OCI-LY7 (cell line): ENCODE measurements around the gene RNF43. TPM values are rescaled to one million over a fixed set of nuclear protein-coding genes. Genes with fewer than 3 reads are reported as not detected.

Experiments
- BruUV-seq: library from RNA; stranded (reverse); fragments of 400-500 nt; replicated peaks from 2 replicates; lab custom pipeline; 2021; lab: Mats Ljungman, UMichigan
- CTCF ChIA-PET: fragments of 300-600 bp; sonication (Branson Sonifier 250); formaldehyde crosslinking; loops from one replicate; lab custom pipeline; 2022; ENCODE audit warnings: antibody characterized with exemption; ENCODE audit not compliant: unreplicated experiment; lab: Charles Lee
- POLR2A ChIA-PET: fragments of 300-600 bp; sonication (Branson Sonifier 250); formaldehyde crosslinking; loops from one replicate; lab custom pipeline; 2022; ENCODE audit warnings: antibody characterized with exemption; lab: Charles Lee
- DNase-seq: peaks from one replicate; pipeline ENCODE4 v3.0.0-alpha.2; 2015; ENCODE audit warnings: low spot score
- H2AFZ ChIP-seq: fragments of 200-600 bp; sonication (generic), shearing (Covaris generic); 2 replicates; pipeline ENCODE4 v1.6.1; 2014; ENCODE audit warnings: mild to moderate bottlenecking, antibody characterized with exemption, low read length, moderate library complexity
- H3K27ac ChIP-seq: fragments of 200-600 bp; sonication (generic); 2 replicates; pipeline ENCODE4 v1.5.1; 2014; ENCODE audit warnings: mixed run types, low read depth, mild to moderate bottlenecking, moderate library complexity, low read length, inconsistent platforms; ENCODE audit not compliant: poor library complexity, severe bottlenecking
- H3K36me3 ChIP-seq: fragments of 200-600 bp; sonication (generic); 2 replicates; pipeline ENCODE4 v1.6.1; 2014; ENCODE audit warnings: mild to moderate bottlenecking, antibody characterized with exemption, low read length, moderate library complexity, mixed read lengths; ENCODE audit not compliant: insufficient read depth
- H3K4me1 ChIP-seq: fragments of 200-600 bp; sonication (generic); 2 replicates; pipeline ENCODE4 v1.5.1; 2014; ENCODE audit warnings: mild to moderate bottlenecking, low read length; ENCODE audit not compliant: insufficient read depth, poor library complexity, severe bottlenecking
- H3K4me2 ChIP-seq: fragments of 200-600 bp; sonication (generic); 2 replicates; pipeline ENCODE4 v1.6.1; 2014; ENCODE audit warnings: mild to moderate bottlenecking, low read length
- H3K4me3 ChIP-seq: fragments of 200-600 bp; sonication (generic); 2 replicates; pipeline ENCODE4 v1.5.1; 2014; ENCODE audit warnings: mild to moderate bottlenecking, low read depth, low read length; ENCODE audit not compliant: poor library complexity, severe bottlenecking
- H3K79me2 ChIP-seq: fragments of 200-600 bp; sonication (generic); 2 replicates; pipeline ENCODE4 v1.6.1; 2016; ENCODE audit warnings: low read depth, mild to moderate bottlenecking, low read length, moderate library complexity, mixed read lengths; ENCODE audit not compliant: insufficient read depth
- H3K9me2 ChIP-seq: fragments of 200-600 bp; sonication (generic); 2 replicates; pipeline ENCODE4 v1.6.1; 2016; ENCODE audit warnings: mild to moderate bottlenecking, low read length, mixed read lengths; ENCODE audit not compliant: insufficient read depth
- H3K9me3 ChIP-seq: fragments of 200-600 bp; sonication (generic); 2 replicates; pipeline ENCODE4 v1.6.1; 2014; ENCODE audit warnings: mild to moderate bottlenecking, mixed run types, low read length, mixed read lengths
- H4K20me1 ChIP-seq: fragments of 200-600 bp; sonication (generic); 2 replicates; pipeline ENCODE4 v1.6.1; 2014; ENCODE audit warnings: mild to moderate bottlenecking, antibody characterized with exemption, low read length, moderate library complexity, mixed read lengths; ENCODE audit not compliant: insufficient read depth
- CTCF ChIP-seq: fragments of 200-600 bp; sonication (generic); conservative IDR thresholded peaks from 2 replicates; pipeline ENCODE4 v1.5.1; 2014; ENCODE audit warnings: mild to moderate bottlenecking, antibody characterized with exemption, low read length, moderate library complexity, mixed read lengths
- EZH2phosphoT487 ChIP-seq: fragments of 200-600 bp; sonication (generic); IDR thresholded peaks from 2 replicates; pipeline ENCODE4 v1.6.1; 2018; ENCODE audit warnings: low read depth, borderline replicate concordance, mild to moderate bottlenecking, mixed run types, antibody characterized with exemption, low read length, moderate library complexity, mixed read lengths
- intact Hi-C: fragments of 100-400 bp; cut with micrococcal nuclease; formaldehyde crosslinking; loops from one replicate; pipeline ENCODE4 v1.10.0; 2022; ENCODE audit not compliant: unreplicated experiment
- total RNA-seq, 2 experiments: library from RNA; depleted of rRNA in 1 of 2; stranded (reverse); fragments of >200 nt in 1 of 2; shearing (Covaris generic) in 1 of 2; gene quantifications; 2 replicates each; pipeline ENCODE4 v1.2.3, GENCODE V29; 2014 to 2022

The RNF43 gene
- total RNA-seq, 2 experiments from 2014 or later: 0.19 to 0.80 TPM

GRCh38 chr17:58371300-58371950, 45.9 kb downstream of the RNF43 start:
- Histone ChIP-seq H3K9me3 (no peaks in the 10 kb centered on the region), H3K36me3 (no peaks in the 10 kb centered on the region), H3K4me2 (no peak overlapping the region), H3K4me3 (no peak overlapping the region), H3K9me2 (no peaks in the 10 kb centered on the region), H3K4me1 (peaks cover 32% of the 10 kb centered on the region), H2AFZ (no peak overlapping the region), H3K79me2 (no peaks in the 10 kb centered on the region), H4K20me1 (no peaks in the 10 kb centered on the region), H3K27ac (no peak overlapping the region)
- ChIA-PET CTCF (interaction anchor here (0.6 to 0.9 kb wide), 2 partner anchors 8 to 11 kb away, joined by 3 read pairs; no protein-coding TSS in a partner anchor), POLR2A (interaction anchor here (0.8 kb wide), 1 partner anchor 24 kb away, joined by 3 read pairs; no protein-coding TSS in a partner anchor)
- intact Hi-C loops: no loop called here
- no TSS peak for BruUV-seq
- DNase-seq: no peak
- TF ChIP-seq CTCF (no peak), EZH2phosphoT487 (no peak)

GRCh38 chr17:58370716-58371115, 46.6 kb downstream of the RNF43 start:
- POLR2A ChIA-PET: no interaction called here
- Histone ChIP-seq H4K20me1 (no peaks in the 10 kb centered on the region), H3K4me3 (no peak overlapping the region), H2AFZ (no peak overlapping the region), H3K79me2 (no peaks in the 10 kb centered on the region), H3K4me1 (peaks cover 39% of the 10 kb centered on the region), H3K9me3 (no peaks in the 10 kb centered on the region), H3K36me3 (no peaks in the 10 kb centered on the region), H3K27ac (no peak overlapping the region), H3K9me2 (no peaks in the 10 kb centered on the region), H3K4me2 (no peak overlapping the region)
- no TSS peak for BruUV-seq
- intact Hi-C loops: no loop called here
- CTCF ChIA-PET: interaction anchor here (0.6 kb wide), 1 partner anchor 11 kb away, joined by 3 read pairs; no protein-coding TSS in a partner anchor
- no peak for TF ChIP-seq CTCF
- TF ChIP-seq EZH2phosphoT487: no peak
- no peak for DNase-seq

GRCh38 chr17:58370309-58370708, 47.0 kb downstream of the RNF43 start:
- BruUV-seq: no TSS peak
- Histone ChIP-seq H3K4me1 (peaks cover 43% of the 10 kb centered on the region), H3K79me2 (no peaks in the 10 kb centered on the region), H3K27ac (no peak overlapping the region), H3K4me2 (no peak overlapping the region), H3K9me2 (no peaks in the 10 kb centered on the region), H2AFZ (no peak overlapping the region), H3K36me3 (no peaks in the 10 kb centered on the region), H3K9me3 (no peaks in the 10 kb centered on the region), H3K4me3 (no peak overlapping the region), H4K20me1 (no peaks in the 10 kb centered on the region)
- intact Hi-C loops: no loop called here
- POLR2A ChIA-PET: interaction anchor here (0.8 to 1.4 kb wide), 3 partner anchors 11 to 47 kb away, joined by 3 to 5 read pairs (median 3); partner anchors contain the start of gene RNF43
- DNase-seq: no peak
- CTCF ChIA-PET: interaction anchor here (1.8 kb wide), 1 partner anchor 18 kb away, joined by 6 read pairs; no protein-coding TSS in a partner anchor
- no peak for TF ChIP-seq EZH2phosphoT487
- no peak for TF ChIP-seq CTCF
